Measurements from ENCODE around the gene RFX5. TPM values are rescaled to one million over a fixed set of nuclear protein-coding genes. Genes with fewer than 3 reads are reported as not detected.
"Not testable (repeated sequence)": the region's sequence is repeated elsewhere in the genome, so short reads cannot be mapped to it uniquely, and the experiment has no call there.

Gene RFX5
- 105 TPM for total RNA-seq
- 10 to 100 TPM; 28.8 to 35.9 (median 35.2) TPM for polyA plus RNA-seq

DNA sequence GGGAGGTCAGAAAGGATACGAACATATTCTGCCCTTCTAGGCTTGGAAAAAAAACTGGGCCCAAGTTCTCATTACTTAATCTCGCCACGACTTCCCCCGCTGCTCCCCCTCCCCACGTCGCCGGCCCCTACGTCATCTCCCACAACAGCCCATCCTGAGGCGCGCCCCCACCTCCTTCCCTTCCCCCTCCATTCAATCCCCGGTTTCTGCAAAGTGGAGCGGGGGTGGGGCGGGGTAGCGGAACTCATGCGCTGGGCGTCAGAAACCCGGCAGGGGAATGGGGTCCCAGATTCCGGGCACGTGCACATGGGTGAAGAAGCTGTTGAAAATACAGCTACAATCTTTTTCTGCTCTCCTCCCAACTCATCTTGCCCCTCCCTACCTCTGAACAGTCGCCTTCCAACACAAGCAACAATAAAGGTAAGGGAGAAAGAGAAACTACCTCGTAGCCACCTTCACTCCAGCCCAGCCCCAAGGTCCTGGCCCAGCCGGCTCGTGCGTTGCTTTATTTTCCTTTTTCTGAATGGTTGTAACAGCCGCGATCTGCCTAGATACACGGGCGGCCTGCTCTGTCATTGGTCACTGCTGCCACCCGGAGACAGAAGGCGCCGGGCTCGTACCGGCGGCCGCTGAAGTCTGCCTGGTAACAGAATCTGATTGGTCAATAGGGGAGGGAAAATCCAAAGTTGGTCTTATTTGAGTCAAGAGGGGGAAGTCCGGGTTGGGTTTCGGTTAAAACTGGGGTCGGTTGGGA, at the start of gene RFX5:
TSS of gene RFX5 (minus strand) at position 484 of the 754 bp plus-strand sequence. CDS start 932 bp downstream, outside the sequence.
- Mint-ChIP-seq H3K36me3 (peaks cover 24% of the 10 kb centered on the region), H3K4me1 (peaks cover 5 to 46% (median 20%) of the 10 kb centered on the region in 4 donors), H3K4me3 (peak within 1 kb of the TSS; percentile 87 to 98 (median 96)), H3K9me3 (peaks cover 0 to 2% (median 0%) of the 10 kb centered on the region in 7 donors), H3K27me3 (no peaks in the 10 kb centered on the region), H3K27ac (peak within 1 kb of the TSS; percentile 98 to 100 (median 99))
- H3K4me3 ChIP-seq (ENCODE audit: low read depth, low read length): peak within 1 kb of the TSS; percentile 97
- peak within 1 kb of the TSS; percentile 99 for H3K27ac ChIP-seq (ENCODE audit: insufficient read depth, low read length, poor library complexity, severe bottlenecking)
- H3K9me3 ChIP-seq (ENCODE audit: control insufficient read depth in 2 of 2, low read length in 2 of 2): no peaks in the 10 kb centered on the region
- H3K4me1 ChIP-seq (ENCODE audit: control insufficient read depth, insufficient read depth, low read length, poor library complexity, severe bottlenecking): peaks cover 26% of the 10 kb centered on the region
- H3K27me3 ChIP-seq (ENCODE audit: control insufficient read depth, insufficient read depth, low read length): no peaks in the 10 kb centered on the region
- peak; percentile 96 for ATAC-seq (ENCODE audit: low read depth in 2 of 2)
- peak; percentile 95 to 99 (median 95) for DNase-seq
- H3K36me3 ChIP-seq (ENCODE audit: control insufficient read depth, insufficient read depth, low read length): peaks cover 35% of the 10 kb centered on the region

- H3K9me3 Mint-ChIP-seq; H3K27ac ChIP-seq (ENCODE audit: insufficient read depth, low read length, poor library complexity, severe bottlenecking); ATAC-seq (ENCODE audit: low read depth in 2 of 2); H3K36me3 Mint-ChIP-seq; H3K4me3 ChIP-seq (ENCODE audit: low read depth, low read length); H3K27me3 ChIP-seq (ENCODE audit: control insufficient read depth, insufficient read depth, low read length); DNase-seq; H3K36me3 ChIP-seq (ENCODE audit: control insufficient read depth, insufficient read depth, low read length); H3K27ac Mint-ChIP-seq; H3K9me3 ChIP-seq (ENCODE audit: control insufficient read depth in 2 of 2, low read length in 2 of 2): not testable (repeated sequence)
- Mint-ChIP-seq H3K4me3 (peak overlapping the region in 2 of 4 donors; percentile 45 to 63), H3K4me1 (peaks cover 5 to 25% (median 19%) of the 10 kb centered on the region in 4 donors), H3K27me3 (peaks cover 29% of the 10 kb centered on the region)
- peaks cover 14% of the 10 kb centered on the region for H3K4me1 ChIP-seq (ENCODE audit: control insufficient read depth, insufficient read depth, low read length, poor library complexity, severe bottlenecking)
Observed at GRCh38 chr1:151396265-151396664, 49.2 kb upstream of the RFX5 start.

- Mint-ChIP-seq H3K4me3 (no peak overlapping the region), H3K27ac (no peak overlapping the region), H3K4me1 (peaks cover 0 to 4% (median 2%) of the 10 kb centered on the region in 4 donors), H3K9me3 (no peaks in the 10 kb centered on the region), H3K36me3 (no peaks in the 10 kb centered on the region), H3K27me3 (peaks cover 38% of the 10 kb centered on the region)
- H3K9me3 ChIP-seq (ENCODE audit: control insufficient read depth in 2 of 2, low read length in 2 of 2): no peaks in the 10 kb centered on the region
- no peak overlapping the region for H3K4me3 ChIP-seq (ENCODE audit: low read depth, low read length)
- H3K27me3 ChIP-seq (ENCODE audit: control insufficient read depth, insufficient read depth, low read length): no peaks in the 10 kb centered on the region
- H3K36me3 ChIP-seq (ENCODE audit: control insufficient read depth, insufficient read depth, low read length): no peaks in the 10 kb centered on the region
- H3K4me1 ChIP-seq (ENCODE audit: control insufficient read depth, insufficient read depth, low read length, poor library complexity, severe bottlenecking): no peaks in the 10 kb centered on the region
- no peak for DNase-seq
- ATAC-seq (ENCODE audit: low read depth in 2 of 2): no peak
- H3K27ac ChIP-seq (ENCODE audit: insufficient read depth, low read length, poor library complexity, severe bottlenecking): no peak overlapping the region
Observed at GRCh38 chr1:151393583-151393982, 46.5 kb upstream of the RFX5 start.

DNA sequence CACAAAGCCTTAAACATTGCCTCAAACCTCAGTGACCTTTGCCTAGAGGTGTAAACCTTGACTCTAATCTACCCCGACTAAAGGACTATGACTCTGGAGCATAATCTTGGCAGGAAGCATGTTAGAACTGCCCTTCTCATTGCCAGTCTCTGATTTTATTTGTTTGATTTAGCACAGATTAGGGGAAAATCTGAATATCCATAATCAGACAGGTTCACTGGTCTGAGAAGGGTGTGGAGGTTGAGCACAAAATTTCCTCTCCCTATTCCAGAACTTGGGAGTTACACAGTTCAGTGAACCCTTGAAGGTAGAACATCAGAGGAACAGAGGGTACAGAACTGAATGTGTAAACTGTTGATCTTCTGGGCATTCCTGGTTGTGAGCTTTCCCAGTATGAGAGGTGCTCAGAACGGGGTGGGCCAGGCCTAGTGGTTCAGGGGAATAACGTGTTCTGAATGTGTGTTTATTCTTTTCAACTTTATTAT, 44.1 kb upstream of the RFX5 start:
- no peaks in the 10 kb centered on the region for H3K9me3 ChIP-seq (ENCODE audit: control insufficient read depth in 2 of 2, low read length in 2 of 2)

GRCh38 chr1:151390221-151391078, 43.4 kb upstream of the RFX5 start:
- not testable (repeated sequence) for H3K27ac Mint-ChIP-seq; H3K36me3 ChIP-seq (ENCODE audit: control insufficient read depth, insufficient read depth, low read length); H3K4me3 Mint-ChIP-seq; H3K27ac ChIP-seq (ENCODE audit: insufficient read depth, low read length, poor library complexity, severe bottlenecking); H3K27me3 ChIP-seq (ENCODE audit: control insufficient read depth, insufficient read depth, low read length); ATAC-seq (ENCODE audit: low read depth in 2 of 2); H3K4me1 ChIP-seq (ENCODE audit: control insufficient read depth, insufficient read depth, low read length, poor library complexity, severe bottlenecking); H3K36me3 Mint-ChIP-seq; H3K4me3 ChIP-seq (ENCODE audit: low read depth, low read length); H3K4me1 Mint-ChIP-seq; DNase-seq; H3K9me3 Mint-ChIP-seq; H3K9me3 ChIP-seq (ENCODE audit: control insufficient read depth in 2 of 2, low read length in 2 of 2)
- peaks cover 40% of the 10 kb centered on the region for H3K27me3 Mint-ChIP-seq

More for the DNA sequence above, 44.1 kb upstream of the RFX5 start:
- H3K27ac ChIP-seq (ENCODE audit: insufficient read depth, low read length, poor library complexity, severe bottlenecking): no peak overlapping the region
- Mint-ChIP-seq H3K9me3 (no peaks in the 10 kb centered on the region), H3K27me3 (peaks cover 40% of the 10 kb centered on the region), H3K36me3 (no peaks in the 10 kb centered on the region), H3K27ac (no peak overlapping the region), H3K4me3 (no peak overlapping the region), H3K4me1 (no peaks in the 10 kb centered on the region)
- H3K4me1 ChIP-seq (ENCODE audit: control insufficient read depth, insufficient read depth, low read length, poor library complexity, severe bottlenecking): no peaks in the 10 kb centered on the region
- no peaks in the 10 kb centered on the region for H3K36me3 ChIP-seq (ENCODE audit: control insufficient read depth, insufficient read depth, low read length)
- no peaks in the 10 kb centered on the region for H3K27me3 ChIP-seq (ENCODE audit: control insufficient read depth, insufficient read depth, low read length)
- ATAC-seq (ENCODE audit: low read depth in 2 of 2): no peak
- DNase-seq: no peak
- no peak overlapping the region for H3K4me3 ChIP-seq (ENCODE audit: low read depth, low read length)

DNA sequence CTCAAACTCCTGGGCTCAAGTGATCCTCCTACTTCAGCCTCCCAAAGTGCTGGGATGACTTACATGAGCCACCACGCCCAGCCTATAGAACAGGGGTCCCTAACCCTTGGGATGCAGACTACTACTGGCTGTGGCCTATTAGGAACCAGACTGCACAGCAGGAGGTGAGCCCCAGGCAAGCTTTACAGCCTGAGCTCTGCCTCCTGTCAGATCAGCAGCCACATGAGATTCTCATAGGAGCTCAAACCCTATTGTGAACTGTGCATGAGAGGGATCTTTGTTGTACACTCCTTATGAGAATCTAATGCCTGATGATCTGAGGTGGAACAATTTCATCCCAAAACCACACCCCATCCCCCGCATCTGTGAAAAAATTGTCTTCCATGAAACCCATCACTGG, 39.0 kb upstream of the RFX5 start:
- no peaks in the 10 kb centered on the region for H3K36me3 Mint-ChIP-seq
- no peak overlapping the region for H3K4me3 Mint-ChIP-seq
- no peaks in the 10 kb centered on the region for H3K9me3 Mint-ChIP-seq
- Histone ChIP-seq H3K4me1 (ENCODE audit: control insufficient read depth, insufficient read depth, low read length, poor library complexity, severe bottlenecking) (no peaks in the 10 kb centered on the region), H3K27me3 (ENCODE audit: control insufficient read depth, insufficient read depth, low read length) (no peaks in the 10 kb centered on the region), H3K36me3 (ENCODE audit: control insufficient read depth, insufficient read depth, low read length) (no peaks in the 10 kb centered on the region), H3K9me3 (ENCODE audit: control insufficient read depth in 2 of 2, low read length in 2 of 2) (no peaks in the 10 kb centered on the region), H3K4me3 (ENCODE audit: low read depth, low read length) (no peak overlapping the region), H3K27ac (ENCODE audit: insufficient read depth, low read length, poor library complexity, severe bottlenecking) (no peak overlapping the region)
- DNase-seq: no peak
- peaks cover 14% of the 10 kb centered on the region for H3K27me3 Mint-ChIP-seq
- H3K4me1 Mint-ChIP-seq: peaks cover 0 to 1% (median 0%) of the 10 kb centered on the region in 4 donors
- no peak for ATAC-seq (ENCODE audit: low read depth in 2 of 2)
- no peak overlapping the region for H3K27ac Mint-ChIP-seq

DNA sequence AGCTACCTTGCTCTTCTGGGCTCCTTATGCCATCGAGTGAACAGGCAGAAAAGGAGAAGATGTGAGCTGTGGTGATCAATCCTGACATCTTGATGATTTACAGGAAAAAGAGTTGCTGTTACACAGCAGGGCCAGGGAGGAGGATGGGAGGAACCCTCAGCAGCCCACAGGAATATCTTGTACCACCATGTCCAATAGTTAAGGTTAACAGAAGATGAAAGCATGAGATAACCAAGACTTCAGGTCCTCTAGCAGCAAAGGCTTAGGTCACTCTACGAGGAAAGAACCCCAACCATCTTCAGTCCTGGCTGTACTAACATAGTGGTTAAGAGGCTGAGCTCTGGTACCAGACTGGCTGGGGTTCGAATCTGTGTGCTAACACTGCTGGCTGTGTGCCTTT, 37.5 kb upstream of the RFX5 start:
- H3K27ac ChIP-seq (ENCODE audit: insufficient read depth, low read length, poor library complexity, severe bottlenecking): no peak overlapping the region
- no peak overlapping the region for H3K4me3 Mint-ChIP-seq
- no peaks in the 10 kb centered on the region for H3K27me3 ChIP-seq (ENCODE audit: control insufficient read depth, insufficient read depth, low read length)
- H3K4me1 Mint-ChIP-seq: peaks cover 0 to 1% (median 0%) of the 10 kb centered on the region in 4 donors
- H3K4me1 ChIP-seq (ENCODE audit: control insufficient read depth, insufficient read depth, low read length, poor library complexity, severe bottlenecking): no peaks in the 10 kb centered on the region
- ATAC-seq (ENCODE audit: low read depth in 2 of 2): no peak
- H3K36me3 ChIP-seq (ENCODE audit: control insufficient read depth, insufficient read depth, low read length): no peaks in the 10 kb centered on the region
- no peak overlapping the region for H3K4me3 ChIP-seq (ENCODE audit: low read depth, low read length)
- H3K9me3 ChIP-seq (ENCODE audit: control insufficient read depth in 2 of 2, low read length in 2 of 2): no peaks in the 10 kb centered on the region
- H3K27me3 Mint-ChIP-seq: peaks cover 5% of the 10 kb centered on the region
- no peaks in the 10 kb centered on the region for H3K9me3 Mint-ChIP-seq
- H3K36me3 Mint-ChIP-seq: no peaks in the 10 kb centered on the region
- no peak for DNase-seq
- H3K27ac Mint-ChIP-seq: peak overlapping the region in 1 of 3 donors; percentile 60

Data from CD4-positive, CD25-positive, alpha-beta regulatory T cell (primary cell).